K562 (cell line): Measurements from ENCODE around the gene GPR15. TPM values are rescaled to one million over a fixed set of nuclear protein-coding genes. Genes with fewer than 3 reads are reported as not detected.
A peak's percentile ranks its signal among the peaks of the same experiment; 100 is the strongest.

ENCODE experiments used
- CC2D1A ChIP-seq: fragments of 450-650 bp; IDR thresholded peaks from 2 replicates; pipeline ENCODE4 v1.6.1; 2017; ENCODE audit warnings: mild to moderate bottlenecking
- CEBPG ChIP-seq, 3 experiments: fragments of 200-800 bp in 1 of 3; sonication (Bioruptor generic) in 1 of 3; sonication (generic) in 1 of 3; formaldehyde crosslinking in 1 of 3; IDR thresholded peaks in 2 of 3; conservative IDR thresholded peaks in 1 of 3; 2 replicates each; pipeline versions ENCODE4 v1.6.1 to v1.8.0; 2016 to 2022; ENCODE audit warnings: missing compliant biosample characterization in 2 of 3, missing genetic modification characterization in 2 of 3, mild to moderate bottlenecking in 1 of 3, missing genetic modification reagents in 1 of 3
- CLOCK ChIP-seq: fragments of 250-450 bp; sonication (Bioruptor Pico); IDR thresholded peaks from 2 replicates; pipeline ENCODE4 v1.4.0; 2020; ENCODE audit warnings: mild to moderate bottlenecking, moderate library complexity, borderline replicate concordance
- ELK1 ChIP-seq: sonication (generic); formaldehyde crosslinking; IDR thresholded peaks from 2 replicates; pipeline ENCODE4 v1.8.1; 2022; ENCODE audit warnings: missing genetic modification reagents
- FOXA3 ChIP-seq, 2 experiments: fragments of 450-650 bp in 1 of 2; sonication (generic) in 1 of 2; formaldehyde crosslinking; IDR thresholded peaks in 1 of 2; conservative IDR thresholded peaks in 1 of 2; 2 replicates each; pipeline versions ENCODE4 v1.4.0 to v1.8.0; 2020 to 2022; ENCODE audit warnings: mild to moderate bottlenecking in 2 of 2, missing genetic modification reagents in 1 of 2
- HNRNPK ChIP-seq: fragments of 200-400 bp; formaldehyde crosslinking; IDR thresholded peaks from one replicate; pipeline ENCODE4 v1.6.1; 2018; ENCODE audit warnings: mild to moderate bottlenecking, low read depth, low read length; ENCODE audit not compliant: poor library complexity, severe bottlenecking
- HNRNPLL ChIP-seq: fragments of 200-400 bp; formaldehyde crosslinking; IDR thresholded peaks from 2 replicates; pipeline ENCODE4 v1.6.1; 2017; ENCODE audit warnings: low read length, low read depth, mild to moderate bottlenecking; ENCODE audit not compliant: poor library complexity, severe bottlenecking
- KAT8 ChIP-seq: fragments of 450-650 bp; IDR thresholded peaks from 2 replicates; pipeline ENCODE4 v1.6.1; 2016; ENCODE audit warnings: low read depth, mild to moderate bottlenecking
- NFE2L1 ChIP-seq: fragments of 450-650 bp; IDR thresholded peaks from 2 replicates; pipeline ENCODE4 v1.6.1; 2016; ENCODE audit warnings: missing genetic modification characterization, low read depth, mild to moderate bottlenecking, missing compliant biosample characterization, moderate library complexity, borderline replicate concordance
- NONO ChIP-seq, 2 experiments: fragments of 200-400 bp in 1 of 2; fragments of 450-650 bp in 1 of 2; formaldehyde crosslinking in 1 of 2; IDR thresholded peaks; 2 replicates each; pipeline ENCODE4 v1.6.1; 2017; ENCODE audit warnings: low read depth in 2 of 2, mild to moderate bottlenecking in 2 of 2, moderate library complexity in 2 of 2, low read length in 1 of 2
- RHOXF2B ChIP-seq: fragments of 250-450 bp; sonication (Bioruptor Pico); conservative IDR thresholded peaks from 2 replicates; pipeline ENCODE4 v1.5.1; 2021
- SMARCB1 ChIP-seq: IDR thresholded peaks from 2 replicates; pipeline ENCODE4 v1.6.1; 2011; ENCODE audit warnings: improper control_type of control experiment, low read depth; ENCODE audit not compliant: insufficient read length
- WHSC1 ChIP-seq: IDR thresholded peaks from one replicate; pipeline ENCODE4 v1.6.1; 2012; ENCODE audit warnings: low read length, control low read depth, inconsistent platforms
- ZNF347 ChIP-seq: fragments of 450-650 bp; formaldehyde crosslinking; IDR thresholded peaks from 2 replicates; pipeline ENCODE4 v1.4.0; 2020; ENCODE audit warnings: low read depth, mild to moderate bottlenecking, moderate library complexity
- ZNF696 ChIP-seq: fragments of 250-450 bp; sonication (Bioruptor Pico); conservative IDR thresholded peaks from 2 replicates; pipeline ENCODE4 v1.4.0; 2020; ENCODE audit warnings: mild to moderate bottlenecking, moderate library complexity
- polyA plus RNA-seq, 8 experiments: library from polyadenylated mRNA; depleted of rRNA in 4 of 8; stranded (reverse) in 5 of 8; unstranded in 3 of 8; fragments of >200 nt; fragmentation: Nextera tagmentation in 2 of 8; fragmentation: Illumina TruSeq in 1 of 8; extraction: Ambion mirVana in 2 of 8; extraction: Trizol in 1 of 8; gene quantifications; 2 replicates each; pipeline versions ENCODE4 v1.2.1 to v1.2.3, GENCODE V29; 2011 to 2014; ENCODE audit warnings: inconsistent platforms in 1 of 8, missing spikeins in 1 of 8
- total RNA-seq, 7 experiments: library from RNA; depleted of rRNA in 6 of 7; stranded (reverse); fragments of >200 nt in 6 of 7; fragmentation: Illumina TruSeq in 2 of 7; extraction: Trizol in 2 of 7; gene quantifications; 2 replicates each; pipeline versions ENCODE4 v1.2.1 to v1.2.3, GENCODE V29; 2011 to 2021; ENCODE audit warnings: low replicate concordance in 1 of 7
- TF ChIP-seq, protein P1 (sequence below): fragments of 450-650 bp; IDR thresholded peaks from 2 replicates; pipeline ENCODE4 v1.6.1; 2016
- TF ChIP-seq, protein P2 (sequence below), 3 experiments: fragments of 200-800 bp in 1 of 3; fragments of 250-450 bp in 1 of 3; fragments of 450-650 bp in 1 of 3; sonication (Bioruptor Pico) in 1 of 3; sonication (Bioruptor generic) in 1 of 3; formaldehyde crosslinking in 1 of 3; IDR thresholded peaks; 2 replicates each; pipeline versions ENCODE4 v1.6.1 to v1.8.0; 2016 to 2022; ENCODE audit warnings: mild to moderate bottlenecking in 2 of 3, missing genetic modification characterization in 2 of 3, missing compliant biosample characterization in 1 of 3, moderate library complexity in 1 of 3

GPR15 gene
- total and polyA plus RNA-seq, 9 of the 15 experiments (the other 6 are each of a cell fraction or from before 2014, with no cell fraction given) = 0.13 TPM; not detected in 8

DNA sequence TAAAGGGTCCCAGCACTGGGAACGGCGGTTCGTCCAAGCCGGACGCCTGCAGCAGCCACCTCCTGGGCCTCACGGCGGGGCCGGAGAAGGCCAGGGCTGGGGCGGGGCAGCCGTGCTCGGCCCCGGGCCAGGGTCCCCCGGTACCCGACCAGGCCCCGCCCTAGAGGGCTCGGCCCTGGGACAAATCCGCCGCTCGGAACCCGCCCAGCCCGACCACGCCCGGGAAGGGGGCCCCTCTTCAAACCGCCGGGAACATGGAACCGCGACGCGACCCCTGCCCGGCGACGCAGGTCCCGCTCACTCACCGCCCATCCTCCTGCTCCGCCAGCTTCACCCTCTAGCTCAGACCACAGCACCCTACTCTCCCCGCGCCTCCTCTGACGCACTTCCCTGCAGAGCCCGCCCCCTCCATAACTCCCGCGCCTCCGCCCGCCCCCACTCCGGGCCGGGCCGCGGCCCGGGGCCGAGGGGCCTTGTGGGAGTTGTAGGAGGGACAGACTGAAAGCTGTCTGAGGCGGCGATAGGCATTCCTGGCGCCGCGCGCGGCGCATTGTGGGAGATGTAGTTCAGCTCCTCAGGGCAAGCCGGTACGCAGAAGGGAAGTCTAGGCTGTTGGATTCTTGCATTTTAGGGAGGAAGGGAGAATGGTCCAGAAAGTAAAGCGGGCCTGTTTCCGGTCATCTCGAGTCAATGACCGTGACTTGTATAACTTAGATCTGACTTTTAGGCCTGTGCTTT, 9.1 kb upstream of the GPR15 start, which contains the start of gene CLDND1 (continued):
- TF ChIP-seq NFE2L1 (tag) (no peak), FOXA3 (CRISPR knock-in tag; conservative IDR thresholded peaks at IDR 0.05 in 1 of 2, IDR thresholded peaks at IDR 0.05 in 1 of 2) (no peak), CLOCK (CRISPR knock-in tag) (no peak), HNRNPK (no peak), CC2D1A (no peak), WHSC1 (no peak), ZNF347 (CRISPR knock-in tag) (no peak), ELK1 (CRISPR knock-in tag) (no peak), SMARCB1 (no peak), NONO (IDR thresholded peaks at IDR 0.05; ENCODE audit: low read depth in 2 of 2, low read length in 1 of 2) (0 out of 4 replicates have a peak, but pooled peaks of 1 of the 2 experiments have one; percentile 21), KAT8 (no peak), HNRNPLL (no peak), RHOXF2B (CRISPR knock-in tag) (no peak), CEBPG (CRISPR knock-in tag; IDR thresholded peaks at IDR 0.05) (no peak), CEBPG (tag; conservative IDR thresholded peaks at IDR 0.05 in 1 of 2, IDR thresholded peaks at IDR 0.05 in 1 of 2) (no peak), ZNF696 (CRISPR knock-in tag) (no peak)
- TF ChIP-seq, protein P1, sequence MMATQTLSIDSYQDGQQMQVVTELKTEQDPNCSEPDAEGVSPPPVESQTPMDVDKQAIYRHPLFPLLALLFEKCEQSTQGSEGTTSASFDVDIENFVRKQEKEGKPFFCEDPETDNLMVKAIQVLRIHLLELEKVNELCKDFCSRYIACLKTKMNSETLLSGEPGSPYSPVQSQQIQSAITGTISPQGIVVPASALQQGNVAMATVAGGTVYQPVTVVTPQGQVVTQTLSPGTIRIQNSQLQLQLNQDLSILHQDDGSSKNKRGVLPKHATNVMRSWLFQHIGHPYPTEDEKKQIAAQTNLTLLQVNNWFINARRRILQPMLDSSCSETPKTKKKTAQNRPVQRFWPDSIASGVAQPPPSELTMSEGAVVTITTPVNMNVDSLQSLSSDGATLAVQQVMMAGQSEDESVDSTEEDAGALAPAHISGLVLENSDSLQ = peak; percentile 49
- TF ChIP-seq, protein P2, sequence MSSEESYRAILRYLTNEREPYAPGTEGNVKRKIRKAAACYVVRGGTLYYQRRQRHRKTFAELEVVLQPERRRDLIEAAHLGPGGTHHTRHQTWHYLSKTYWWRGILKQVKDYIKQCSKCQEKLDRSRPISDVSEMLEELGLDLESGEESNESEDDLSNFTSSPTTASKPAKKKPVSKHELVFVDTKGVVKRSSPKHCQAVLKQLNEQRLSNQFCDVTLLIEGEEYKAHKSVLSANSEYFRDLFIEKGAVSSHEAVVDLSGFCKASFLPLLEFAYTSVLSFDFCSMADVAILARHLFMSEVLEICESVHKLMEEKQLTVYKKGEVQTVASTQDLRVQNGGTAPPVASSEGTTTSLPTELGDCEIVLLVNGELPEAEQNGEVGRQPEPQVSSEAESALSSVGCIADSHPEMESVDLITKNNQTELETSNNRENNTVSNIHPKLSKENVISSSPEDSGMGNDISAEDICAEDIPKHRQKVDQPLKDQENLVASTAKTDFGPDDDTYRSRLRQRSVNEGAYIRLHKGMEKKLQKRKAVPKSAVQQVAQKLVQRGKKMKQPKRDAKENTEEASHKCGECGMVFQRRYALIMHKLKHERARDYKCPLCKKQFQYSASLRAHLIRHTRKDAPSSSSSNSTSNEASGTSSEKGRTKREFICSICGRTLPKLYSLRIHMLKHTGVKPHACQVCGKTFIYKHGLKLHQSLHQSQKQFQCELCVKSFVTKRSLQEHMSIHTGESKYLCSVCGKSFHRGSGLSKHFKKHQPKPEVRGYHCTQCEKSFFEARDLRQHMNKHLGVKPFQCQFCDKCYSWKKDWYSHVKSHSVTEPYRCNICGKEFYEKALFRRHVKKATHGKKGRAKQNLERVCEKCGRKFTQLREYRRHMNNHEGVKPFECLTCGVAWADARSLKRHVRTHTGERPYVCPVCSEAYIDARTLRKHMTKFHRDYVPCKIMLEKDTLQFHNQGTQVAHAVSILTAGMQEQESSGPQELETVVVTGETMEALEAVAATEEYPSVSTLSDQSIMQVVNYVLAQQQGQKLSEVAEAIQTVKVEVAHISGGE (CRISPR knock-in tag; IDR thresholded peaks at IDR 0.05) = peak in 1 of 3 experiments; percentile 34; a peak in 1 of 6 replicates
